Measurements from ENCODE around the gene TSC22D1.

DNA sequence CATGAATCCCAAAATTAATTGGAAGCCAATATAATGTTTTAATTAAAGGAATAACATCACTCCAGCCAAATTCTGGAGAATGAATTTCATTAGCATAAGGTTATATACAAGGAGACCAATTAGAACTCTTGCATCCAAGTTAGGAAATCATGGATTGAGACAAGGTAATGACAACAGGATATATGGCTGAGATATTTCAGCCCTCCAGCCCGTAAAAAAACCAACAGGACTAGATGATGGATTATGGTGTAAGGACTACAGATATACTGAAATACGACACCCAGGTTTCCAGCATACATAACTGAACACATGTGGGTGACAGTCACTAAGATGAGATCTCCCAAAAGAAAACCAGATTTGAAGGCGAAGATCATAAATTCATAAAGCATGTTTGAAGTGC is 56.5 kb downstream of the TSC22D1 start:
- TF ChIP-seq, protein P1, sequence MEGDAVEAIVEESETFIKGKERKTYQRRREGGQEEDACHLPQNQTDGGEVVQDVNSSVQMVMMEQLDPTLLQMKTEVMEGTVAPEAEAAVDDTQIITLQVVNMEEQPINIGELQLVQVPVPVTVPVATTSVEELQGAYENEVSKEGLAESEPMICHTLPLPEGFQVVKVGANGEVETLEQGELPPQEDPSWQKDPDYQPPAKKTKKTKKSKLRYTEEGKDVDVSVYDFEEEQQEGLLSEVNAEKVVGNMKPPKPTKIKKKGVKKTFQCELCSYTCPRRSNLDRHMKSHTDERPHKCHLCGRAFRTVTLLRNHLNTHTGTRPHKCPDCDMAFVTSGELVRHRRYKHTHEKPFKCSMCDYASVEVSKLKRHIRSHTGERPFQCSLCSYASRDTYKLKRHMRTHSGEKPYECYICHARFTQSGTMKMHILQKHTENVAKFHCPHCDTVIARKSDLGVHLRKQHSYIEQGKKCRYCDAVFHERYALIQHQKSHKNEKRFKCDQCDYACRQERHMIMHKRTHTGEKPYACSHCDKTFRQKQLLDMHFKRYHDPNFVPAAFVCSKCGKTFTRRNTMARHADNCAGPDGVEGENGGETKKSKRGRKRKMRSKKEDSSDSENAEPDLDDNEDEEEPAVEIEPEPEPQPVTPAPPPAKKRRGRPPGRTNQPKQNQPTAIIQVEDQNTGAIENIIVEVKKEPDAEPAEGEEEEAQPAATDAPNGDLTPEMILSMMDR (IDR thresholded peaks at IDR 0.05; ENCODE audit: poor library complexity, severe bottlenecking) = no peak
- TF ChIP-seq, protein P2, sequence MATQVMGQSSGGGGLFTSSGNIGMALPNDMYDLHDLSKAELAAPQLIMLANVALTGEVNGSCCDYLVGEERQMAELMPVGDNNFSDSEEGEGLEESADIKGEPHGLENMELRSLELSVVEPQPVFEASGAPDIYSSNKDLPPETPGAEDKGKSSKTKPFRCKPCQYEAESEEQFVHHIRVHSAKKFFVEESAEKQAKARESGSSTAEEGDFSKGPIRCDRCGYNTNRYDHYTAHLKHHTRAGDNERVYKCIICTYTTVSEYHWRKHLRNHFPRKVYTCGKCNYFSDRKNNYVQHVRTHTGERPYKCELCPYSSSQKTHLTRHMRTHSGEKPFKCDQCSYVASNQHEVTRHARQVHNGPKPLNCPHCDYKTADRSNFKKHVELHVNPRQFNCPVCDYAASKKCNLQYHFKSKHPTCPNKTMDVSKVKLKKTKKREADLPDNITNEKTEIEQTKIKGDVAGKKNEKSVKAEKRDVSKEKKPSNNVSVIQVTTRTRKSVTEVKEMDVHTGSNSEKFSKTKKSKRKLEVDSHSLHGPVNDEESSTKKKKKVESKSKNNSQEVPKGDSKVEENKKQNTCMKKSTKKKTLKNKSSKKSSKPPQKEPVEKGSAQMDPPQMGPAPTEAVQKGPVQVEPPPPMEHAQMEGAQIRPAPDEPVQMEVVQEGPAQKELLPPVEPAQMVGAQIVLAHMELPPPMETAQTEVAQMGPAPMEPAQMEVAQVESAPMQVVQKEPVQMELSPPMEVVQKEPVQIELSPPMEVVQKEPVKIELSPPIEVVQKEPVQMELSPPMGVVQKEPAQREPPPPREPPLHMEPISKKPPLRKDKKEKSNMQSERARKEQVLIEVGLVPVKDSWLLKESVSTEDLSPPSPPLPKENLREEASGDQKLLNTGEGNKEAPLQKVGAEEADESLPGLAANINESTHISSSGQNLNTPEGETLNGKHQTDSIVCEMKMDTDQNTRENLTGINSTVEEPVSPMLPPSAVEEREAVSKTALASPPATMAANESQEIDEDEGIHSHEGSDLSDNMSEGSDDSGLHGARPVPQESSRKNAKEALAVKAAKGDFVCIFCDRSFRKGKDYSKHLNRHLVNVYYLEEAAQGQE (IDR thresholded peaks at IDR 0.05; ENCODE audit: borderline replicate concordance) = no peak
- no peak for TF ChIP-seq RAD21 (conservative IDR thresholded peaks at IDR 0.05)
- no peak for TF ChIP-seq EP300 (conservative IDR thresholded peaks at IDR 0.05; ENCODE audit: poor library complexity, severe bottlenecking)
- TF ChIP-seq EZH2 (IDR thresholded peaks at IDR 0.05; ENCODE audit: borderline replicate concordance, insufficient read depth, low read length, poor library complexity, severe bottlenecking) = no peak
- TF ChIP-seq TAF1 (IDR thresholded peaks at IDR 0.05; ENCODE audit: low read depth) = no peak
- TF ChIP-seq POLR2AphosphoS5 (IDR thresholded peaks at IDR 0.05) = no peak
- no peak for TF ChIP-seq MXI1 (conservative IDR thresholded peaks at IDR 0.05; ENCODE audit: poor library complexity, severe bottlenecking)

All from neural cell (in vitro differentiated cells).